ENCODE results near the gene TAX1BP3. TPM values are rescaled to one million over a fixed set of nuclear protein-coding genes. Genes with fewer than 3 reads are reported as not detected.
A peak's percentile ranks its signal among the peaks of the same experiment; 100 is the strongest.

TAX1BP3 gene, protein sequence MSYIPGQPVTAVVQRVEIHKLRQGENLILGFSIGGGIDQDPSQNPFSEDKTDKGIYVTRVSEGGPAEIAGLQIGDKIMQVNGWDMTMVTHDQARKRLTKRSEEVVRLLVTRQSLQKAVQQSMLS
- total RNA-seq (2021; ENCODE audit: unreplicated experiment) (50.0 TPM), Bru-seq, nascent RNA (percentile 72 among the genes with signal in this experiment), BruChase-seq, experiment 1, labeled RNA remaining after a 6-hour chase (percentile 95 among the genes with signal in this experiment), BruChase-seq, experiment 2, labeled RNA remaining after a 2-hour chase (percentile 82 among the genes with signal in this experiment)
- polyA plus RNA-seq (2012), result 53.8 and 55.8 TPM in 2 replicates
- long read RNA-seq, transcript TAX1BP3-201 (4 exons, 1,377 nt), result major isoform, 12 of 15 reads
- long read RNA-seq, partial matches to known transcripts, result 3 of 15 reads
- long read RNA-seq, other reads (novel, unspliced or antisense), result 0 of 15 reads

DNA sequence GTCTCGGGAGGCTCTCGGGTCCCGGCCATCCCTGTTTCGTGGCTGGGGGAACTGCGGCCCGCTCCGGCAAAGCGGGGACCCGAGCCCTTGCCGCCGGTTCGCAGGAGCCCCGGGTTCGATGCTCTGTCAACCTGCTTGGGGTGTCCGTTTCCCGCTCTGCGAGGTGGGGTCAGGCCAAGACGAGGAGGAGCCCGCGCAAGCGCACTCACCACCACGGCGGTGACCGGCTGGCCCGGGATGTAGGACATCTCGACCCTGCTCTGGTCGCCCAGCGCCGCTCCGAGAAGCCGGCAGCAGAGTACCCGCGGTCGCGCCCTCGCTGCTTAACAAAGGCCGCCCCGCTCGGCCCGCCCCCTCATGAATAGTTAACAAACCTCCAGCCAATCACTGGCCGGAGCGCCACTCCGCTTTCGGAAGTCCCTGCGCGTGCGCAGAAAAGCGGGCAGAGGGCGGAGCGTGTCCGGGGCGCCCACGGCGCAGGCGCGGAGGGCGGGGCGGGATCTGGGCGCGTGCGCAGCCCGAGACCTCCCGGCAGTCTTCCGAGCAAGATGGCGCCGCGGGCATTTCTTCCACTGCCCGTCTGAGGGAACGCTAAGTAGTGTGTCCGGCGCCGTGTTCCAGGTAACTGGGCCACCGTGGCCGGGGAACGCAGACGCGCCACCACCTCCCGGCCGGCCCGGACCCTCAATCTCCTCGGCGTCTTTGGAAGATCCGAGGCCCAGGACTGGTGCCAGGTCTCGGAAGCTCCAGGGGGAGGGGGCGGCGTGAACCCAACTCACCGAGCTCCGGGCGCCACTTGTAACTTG, at the start of gene TAX1BP3, which contains the start of gene EMC6:
Gene TAX1BP3, minus strand, starts transcription at position 300 of the 806 bp plus-strand sequence. Its CDS starts 52 bp downstream, at position 248.
Gene EMC6, plus strand, starts transcription at position 534 of the 806 bp plus-strand sequence. CDS start 335 bp downstream, outside the sequence.
- peaks cover 42% of the 10 kb centered on the region for H3K79me2 ChIP-seq (ENCODE audit: insufficient read depth, low read length)
- no peaks in the 10 kb centered on the region for H3K9me3 ChIP-seq (ENCODE audit: control insufficient read depth in 1 of 2, insufficient read depth in 1 of 2, low read depth in 1 of 2, low read length in 2 of 2)
- BruUV-seq (replicated peaks), result no TSS peak
- H3K9me2 ChIP-seq (ENCODE audit: insufficient read depth), result no peaks in the 10 kb centered on the region
- H2AFZ ChIP-seq (ENCODE audit: low read depth, low read length, poor library complexity, severe bottlenecking), result no peak within 1 kb of the TSS
- H3K9ac ChIP-seq (ENCODE audit: low read length), result peak within 1 kb of the TSS; percentile 97
- peak within 1 kb of the TSS; percentile 74 to 96 for H3K4me3 ChIP-seq (replicated peaks in 1 of 2; ENCODE audit: low read depth in 1 of 2, low read length in 2 of 2)
- peak; percentile 91 for ATAC-seq
- peak within 1 kb of the TSS; percentile 74 for H3K4me2 ChIP-seq (ENCODE audit: low read length)
- TF ChIP-seq POLR2AphosphoS5 (IDR thresholded peaks at IDR 0.05; ENCODE audit: low read depth, low read length) (peak; percentile 92), ZNF274 (IDR thresholded peaks at IDR 0.05; ENCODE audit: low read depth, low read length) (no peak), SRF (IDR thresholded peaks at IDR 0.05; ENCODE audit: low read depth) (no peak), FOSL1 (IDR thresholded peaks at IDR 0.05; ENCODE audit: low read depth) (no peak), CBX3 (IDR thresholded peaks at IDR 0.05; ENCODE audit: low read depth) (no peak), EZH2 (IDR thresholded peaks at IDR 0.05) (no peak), SIN3A (IDR thresholded peaks at IDR 0.05; ENCODE audit: low read depth) (peak; percentile 33; the same call in 1 of the 2 replicates), TCF7L2 (IDR thresholded peaks at IDR 0.05; ENCODE audit: borderline replicate concordance, extremely low read depth, insufficient read depth, insufficient read length) (peak; percentile 57), POLR2A (IDR thresholded peaks at IDR 0.05; ENCODE audit: borderline replicate concordance, extremely low read depth, insufficient read depth, insufficient read length) (peak; percentile 96), CEBPB (IDR thresholded peaks at IDR 0.05; ENCODE audit: low read depth) (no peak), ZFX (IDR thresholded peaks at IDR 0.05) (peak; percentile 64; the same call in 1 of the 2 replicates), SP1 (IDR thresholded peaks at IDR 0.05; ENCODE audit: low read depth) (peak; percentile 58), EGR1 (IDR thresholded peaks at IDR 0.05; ENCODE audit: low read depth) (peak; percentile 38), YY1 (IDR thresholded peaks at IDR 0.05; ENCODE audit: extremely low read depth, insufficient replicate concordance, low read depth, low read length) (peak; percentile 93), EZH2phosphoT487 (IDR thresholded peaks at IDR 0.05; ENCODE audit: borderline replicate concordance) (no peak)
- TF ChIP-seq, protein P1, sequence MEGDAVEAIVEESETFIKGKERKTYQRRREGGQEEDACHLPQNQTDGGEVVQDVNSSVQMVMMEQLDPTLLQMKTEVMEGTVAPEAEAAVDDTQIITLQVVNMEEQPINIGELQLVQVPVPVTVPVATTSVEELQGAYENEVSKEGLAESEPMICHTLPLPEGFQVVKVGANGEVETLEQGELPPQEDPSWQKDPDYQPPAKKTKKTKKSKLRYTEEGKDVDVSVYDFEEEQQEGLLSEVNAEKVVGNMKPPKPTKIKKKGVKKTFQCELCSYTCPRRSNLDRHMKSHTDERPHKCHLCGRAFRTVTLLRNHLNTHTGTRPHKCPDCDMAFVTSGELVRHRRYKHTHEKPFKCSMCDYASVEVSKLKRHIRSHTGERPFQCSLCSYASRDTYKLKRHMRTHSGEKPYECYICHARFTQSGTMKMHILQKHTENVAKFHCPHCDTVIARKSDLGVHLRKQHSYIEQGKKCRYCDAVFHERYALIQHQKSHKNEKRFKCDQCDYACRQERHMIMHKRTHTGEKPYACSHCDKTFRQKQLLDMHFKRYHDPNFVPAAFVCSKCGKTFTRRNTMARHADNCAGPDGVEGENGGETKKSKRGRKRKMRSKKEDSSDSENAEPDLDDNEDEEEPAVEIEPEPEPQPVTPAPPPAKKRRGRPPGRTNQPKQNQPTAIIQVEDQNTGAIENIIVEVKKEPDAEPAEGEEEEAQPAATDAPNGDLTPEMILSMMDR (IDR thresholded peaks at IDR 0.05 in 2 of 3, conservative IDR thresholded peaks at IDR 0.05 in 1 of 3; ENCODE audit: borderline replicate concordance in 1 of 3, insufficient read depth in 1 of 3, low read depth in 2 of 3, low read length in 2 of 3), result no peak
- DNase-seq (ENCODE audit: low read depth, low spot score), result peak; percentile 93
- intact Hi-C loops (cut with micrococcal nuclease), result no loop called here
- ChIA-PET CTCF (interaction anchor here (2.8 kb wide), 1 partner anchor 15 kb away, joined by 11 read pairs; no protein-coding TSS in a partner anchor), POLR2A (interaction anchor here (0.7 to 1.8 kb wide), 4 partner anchors 9 to 92 kb away, joined by 3 to 5 read pairs (median 3); partner anchors contain the start of genes CTNS and SHPK), RAD21 (ENCODE audit: low non-redundant PET in 1 of 2, low total read pairs in 2 of 2, uncharacterized antibody in 2 of 2, unreplicated experiment in 2 of 2) (no interaction called here)
- H3K36me3 ChIP-seq (ENCODE audit: control insufficient read depth in 1 of 2, insufficient read depth in 2 of 2, low read length in 2 of 2), result no peaks in the 10 kb centered on the region
- H3K4me1 ChIP-seq (ENCODE audit: control insufficient read depth in 1 of 2, insufficient read depth in 2 of 2, low read length in 2 of 2), result peaks cover 8 to 20% of the 10 kb centered on the region in 2 experiments
- H3K27me3 ChIP-seq (ENCODE audit: insufficient read depth, low read length), result no peaks in the 10 kb centered on the region
- H3K27ac ChIP-seq (ENCODE audit: low read depth, low read length), result peak within 1 kb of the TSS; percentile 97
- no peaks in the 10 kb centered on the region; the same call in 1 of the 2 replicates for H4K20me1 ChIP-seq (ENCODE audit: insufficient read depth)
